ENCODE measurements around the gene ADGRG6. TPM values are rescaled to one million over a fixed set of nuclear protein-coding genes. Genes with fewer than 3 reads are reported as not detected.

The ADGRG6 gene
- total and polyA plus RNA-seq, 10 of the 15 experiments (the other 5 are each of a cell fraction or from before 2014, with no cell fraction given), result 0.01 to 0.24 (median 0.13) TPM; not detected in 7

- 33% methylated on average over 1 of the region's 1 CpG for WGBS (ENCODE audit: insufficient coverage, insufficient replicate concordance, low lambda C conversion rate, missing lambda C conversion rate)
- RAD21 ChIA-PET (ENCODE audit: unreplicated experiment), result no interaction called here
- in situ Hi-C loops (cut with MboI), result no loop called here
These were observed 17.4 kb upstream of the ADGRG6 start for GRCh38 chr6:142284419-142284818.

GRCh38 chr6:142285235-142286087 is 16.3 kb upstream of the ADGRG6 start:
- ChIA-PET POLR2A (no interaction called here), CTCF (no interaction called here), SMC1A (ENCODE audit: uncharacterized antibody, unreplicated experiment) (interaction anchor here (1.2 kb wide), 1 partner anchor 28 kb away, joined by 3 read pairs; no protein-coding TSS in a partner anchor), RAD21 (ENCODE audit: unreplicated experiment) (no interaction called here)
- ATAC-seq (no peak), FAIRE-seq (no peak), DNase-seq (ENCODE audit: low read depth, low spot score) (no peak)
- H3K27ac ChIP-seq (ENCODE audit: control insufficient read depth, insufficient read depth), result no peak overlapping the region
- no peaks in the 10 kb centered on the region for H3K79me2 ChIP-seq (ENCODE audit: control insufficient read depth, insufficient read depth, low read length)
- no peaks in the 10 kb centered on the region for H3K9me3 ChIP-seq (replicated peaks; ENCODE audit: control insufficient read depth, insufficient read depth, low read length)
- H3K4me3 ChIP-seq, result no peak overlapping the region
- H2AFZ ChIP-seq (ENCODE audit: control insufficient read depth, low read depth, low read length), result no peak overlapping the region
- H3K4me1 ChIP-seq (ENCODE audit: control insufficient read depth, insufficient read depth, low read length), result no peaks in the 10 kb centered on the region
- no TSS peak for BruUV-seq (replicated peaks)
- H3K4me2 ChIP-seq (ENCODE audit: control insufficient read depth, insufficient read depth), result no peak overlapping the region
- H4K20me1 ChIP-seq (ENCODE audit: control insufficient read depth, insufficient read depth), result no peaks in the 10 kb centered on the region
- intact Hi-C loops (cut with micrococcal nuclease; ENCODE audit: unreplicated experiment) (no loop called here), in situ Hi-C loops (cut with MboI) (no loop called here)
- WGBS (ENCODE audit: insufficient coverage, insufficient replicate concordance, low lambda C conversion rate, missing lambda C conversion rate), result 79% methylated on average over 9 of the region's 9 CpGs
- no peak overlapping the region for H3K9ac ChIP-seq (ENCODE audit: control insufficient read depth, insufficient read depth, low read length)
- no peaks in the 10 kb centered on the region for H3K36me3 ChIP-seq (ENCODE audit: control insufficient read depth in 2 of 2, insufficient read depth in 2 of 2, low read length in 1 of 2)
- H3K27me3 ChIP-seq (replicated peaks in 1 of 2; ENCODE audit: control insufficient read depth in 2 of 2, insufficient read depth in 2 of 2, low read length in 1 of 2), result no peaks in the 10 kb centered on the region
- TF ChIP-seq BMI1 (IDR thresholded peaks at IDR 0.05; ENCODE audit: borderline replicate concordance) (no peak), SKIL (IDR thresholded peaks at IDR 0.05; ENCODE audit: low read depth, poor library complexity, severe bottlenecking) (no peak), EGR1 (IDR thresholded peaks at IDR 0.05; ENCODE audit: borderline replicate concordance in 1 of 2, low read depth in 2 of 2, low read length in 2 of 2) (no peak), FOXM1 (IDR thresholded peaks at IDR 0.05; ENCODE audit: low read depth, low read length) (no peak), RELA (IDR thresholded peaks at IDR 0.05; ENCODE audit: borderline replicate concordance, partially characterized antibody) (no peak), RAD21 (IDR thresholded peaks at IDR 0.05; ENCODE audit: insufficient read depth, low read depth, low read length) (no peak), CHD1 (IDR thresholded peaks at IDR 0.05; ENCODE audit: low read depth, low read length) (no peak), HDAC6 (IDR thresholded peaks at IDR 0.05; ENCODE audit: unreplicated experiment) (no peak), KLF5 (IDR thresholded peaks at IDR 0.05; ENCODE audit: partially characterized antibody) (no peak), TCF12 (IDR thresholded peaks at IDR 0.05; ENCODE audit: low read depth, low read length) (no peak), DPF2 (IDR thresholded peaks at IDR 0.05) (no peak)

More at GRCh38 chr6:142284419-142284818, 17.4 kb upstream of the ADGRG6 start:
- DNase-seq (ENCODE audit: low read depth, low spot score) (no peak), FAIRE-seq (no peak), ATAC-seq (no peak)
- Histone ChIP-seq H4K20me1 (ENCODE audit: control insufficient read depth, insufficient read depth) (no peaks in the 10 kb centered on the region), H3K27ac (ENCODE audit: control insufficient read depth, insufficient read depth) (no peak overlapping the region), H2AFZ (ENCODE audit: control insufficient read depth, low read depth, low read length) (no peak overlapping the region), H3K9me3 (replicated peaks; ENCODE audit: control insufficient read depth, insufficient read depth, low read length) (no peaks in the 10 kb centered on the region), H3K4me2 (ENCODE audit: control insufficient read depth, insufficient read depth) (no peak overlapping the region), H3K27me3 (replicated peaks in 1 of 2; ENCODE audit: control insufficient read depth in 2 of 2, insufficient read depth in 2 of 2, low read length in 1 of 2) (no peaks in the 10 kb centered on the region), H3K9ac (ENCODE audit: control insufficient read depth, insufficient read depth, low read length) (no peak overlapping the region), H3K36me3 (ENCODE audit: control insufficient read depth in 2 of 2, insufficient read depth in 2 of 2, low read length in 1 of 2) (no peaks in the 10 kb centered on the region), H3K4me1 (ENCODE audit: control insufficient read depth, insufficient read depth, low read length) (no peaks in the 10 kb centered on the region), H3K4me3 (no peak overlapping the region), H3K79me2 (ENCODE audit: control insufficient read depth, insufficient read depth, low read length) (no peaks in the 10 kb centered on the region)
- no TSS peak for BruUV-seq (replicated peaks)
- CTCF ChIA-PET, result no interaction called here
- TF ChIP-seq SIN3A (IDR thresholded peaks at IDR 0.05; ENCODE audit: low read depth, low read length) (no peak), YY1 (IDR thresholded peaks at IDR 0.05; ENCODE audit: low read depth, low read length) (no peak), SREBF2 (IDR thresholded peaks at IDR 0.05; ENCODE audit: low read length) (no peak), ZNF384 (IDR thresholded peaks at IDR 0.05; ENCODE audit: borderline replicate concordance, low read depth, low read length) (no peak), NFXL1 (IDR thresholded peaks at IDR 0.05; ENCODE audit: borderline replicate concordance) (no peak)
- SMC1A ChIA-PET (ENCODE audit: uncharacterized antibody, unreplicated experiment), result no interaction called here
- POLR2A ChIA-PET, result no interaction called here
- intact Hi-C loops (cut with micrococcal nuclease; ENCODE audit: unreplicated experiment), result no loop called here
